ENCODE data around the gene ZNF490. TPM values are rescaled to one million over a fixed set of nuclear protein-coding genes. Genes with fewer than 3 reads are reported as not detected.

The ZNF490 gene
- total and polyA plus RNA-seq, 2 of the 4 experiments (the other 2 are of a cell fraction), result 1.7 to 9.0 TPM

GRCh38 chr19:12649941-12650340 is 39.3 kb upstream of the ZNF490 start:
- Histone ChIP-seq H2BK5ac (ENCODE audit: low read depth, low read length, poor library complexity, severe bottlenecking) (no peak overlapping the region), H4K5ac (ENCODE audit: low read depth, low read length) (no peak overlapping the region), H3K9ac (ENCODE audit: low read depth, low read length) (no peak overlapping the region), H2BK120ac (ENCODE audit: low read depth, low read length) (no peak overlapping the region), H3K4me3 (ENCODE audit: insufficient read depth, low read depth, low read length) (no peak overlapping the region), H4K91ac (ENCODE audit: insufficient read depth, low read depth, low read length) (no peak overlapping the region), H2AK9ac (replicated peaks; ENCODE audit: low read depth, low read length, poor library complexity) (no peak overlapping the region), H2BK20ac (ENCODE audit: low read depth, low read length) (no peak overlapping the region), H3K79me1 (ENCODE audit: low read depth in 1 of 2, low read length in 2 of 2) (no peaks in the 10 kb centered on the region), H3K23ac (ENCODE audit: low read depth, low read length) (no peak overlapping the region), H3K9me3 (ENCODE audit: control insufficient read depth, insufficient read depth, low read length) (no peaks in the 10 kb centered on the region), H2AFZ (replicated peaks; ENCODE audit: low read length, poor library complexity) (no peak overlapping the region), H3K36me3 (ENCODE audit: control insufficient read depth, insufficient read depth, low read length) (peaks cover 9% of the 10 kb centered on the region), H4K20me1 (ENCODE audit: insufficient read depth, low read length) (no peaks in the 10 kb centered on the region), H3K56ac (ENCODE audit: extremely low read depth, insufficient read depth, low read length) (no peak overlapping the region), H3K18ac (ENCODE audit: low read depth, low read length) (no peak overlapping the region), H3K9me1 (ENCODE audit: insufficient read depth, low read length) (0 out of 2 replicates have a peak, but pooled peaks cover 3% of the 10 kb centered on the region), H2AK5ac (ENCODE audit: low read depth, low read length) (no peak overlapping the region), H3K27me3 (ENCODE audit: control insufficient read depth, insufficient read depth, low read length) (no peaks in the 10 kb centered on the region), H3K27ac (ENCODE audit: insufficient read depth, low read length) (no peak overlapping the region), H2BK15ac (ENCODE audit: low read depth, low read length) (no peak overlapping the region), H3K4me1 (ENCODE audit: control insufficient read depth, insufficient read depth, low read length) (0 out of 2 replicates have a peak, but pooled peaks cover 2% of the 10 kb centered on the region), H3K4ac (ENCODE audit: low read depth, low read length) (no peak overlapping the region), H3K4me2 (ENCODE audit: low read depth, low read length) (no peak overlapping the region), H3K14ac (replicated peaks; ENCODE audit: low read depth, low read length) (no peak overlapping the region), H4K8ac (ENCODE audit: low read depth in 2 of 2, low read length in 2 of 2) (no peak overlapping the region)
- dilution Hi-C loops (cut with HindIII; ENCODE audit: low sequenced_read_pairs, unreplicated experiment) (no loop called here), intact Hi-C loops (cut with micrococcal nuclease) (no loop called here), in situ Hi-C loops (cut with MboI; ENCODE audit: low sequenced_read_pairs) (no loop called here)
- no peak for TF ChIP-seq POLR2A (IDR thresholded peaks at IDR 0.05; ENCODE audit: low read depth, low read length)
- TF ChIP-seq BHLHE40 (IDR thresholded peaks at IDR 0.05; ENCODE audit: low read depth, low read length), result no peak
- no peak for TF ChIP-seq MAZ (IDR thresholded peaks at IDR 0.05; ENCODE audit: borderline replicate concordance, low read depth, low read length)
- no peak for TF ChIP-seq RFX5 (IDR thresholded peaks at IDR 0.05; ENCODE audit: low read depth, low read length)
- TF ChIP-seq ELK1 (IDR thresholded peaks at IDR 0.05; ENCODE audit: borderline replicate concordance, low read depth, low read length), result no peak
- TF ChIP-seq CEBPB (IDR thresholded peaks at IDR 0.05; ENCODE audit: low read depth, low read length), result no peak
- TF ChIP-seq SMC3 (IDR thresholded peaks at IDR 0.05; ENCODE audit: low read depth, low read length), result no peak
- no peak for TF ChIP-seq FOS (IDR thresholded peaks at IDR 0.05; ENCODE audit: low read depth, low read length)
- TF ChIP-seq MXI1 (IDR thresholded peaks at IDR 0.05; ENCODE audit: borderline replicate concordance, low read depth, low read length), result no peak
- TF ChIP-seq, protein P1, sequence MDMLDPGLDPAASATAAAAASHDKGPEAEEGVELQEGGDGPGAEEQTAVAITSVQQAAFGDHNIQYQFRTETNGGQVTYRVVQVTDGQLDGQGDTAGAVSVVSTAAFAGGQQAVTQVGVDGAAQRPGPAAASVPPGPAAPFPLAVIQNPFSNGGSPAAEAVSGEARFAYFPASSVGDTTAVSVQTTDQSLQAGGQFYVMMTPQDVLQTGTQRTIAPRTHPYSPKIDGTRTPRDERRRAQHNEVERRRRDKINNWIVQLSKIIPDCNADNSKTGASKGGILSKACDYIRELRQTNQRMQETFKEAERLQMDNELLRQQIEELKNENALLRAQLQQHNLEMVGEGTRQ (IDR thresholded peaks at IDR 0.05; ENCODE audit: low read depth, low read length), result no peak
- no peak for TF ChIP-seq CHD1 (IDR thresholded peaks at IDR 0.05; ENCODE audit: low read depth, low read length)
- no peak for TF ChIP-seq RCOR1 (IDR thresholded peaks at IDR 0.05; ENCODE audit: insufficient replicate concordance, low read length)
- DNase-seq, result no peak
- POLR2A ChIA-PET (ENCODE audit: unreplicated experiment), result interaction anchor here (0.6 kb wide), 2 partner anchors 227 to 335 kb away, joined by 8 to 15 read pairs; no protein-coding TSS in a partner anchor
- no peak for ATAC-seq (ENCODE audit: low read depth)
- no TSS peak for BruUV-seq (replicated peaks)
- 90% methylated on average over 4 of the region's 10 CpGs; no CpG with 5 or more reads in 1 of the 2 experiments for WGBS, 2 experiments (ENCODE audit: extremely low coverage in 2 of 2, insufficient read length in 1 of 2)
- CTCF ChIA-PET, result no interaction called here
